Measurements from ENCODE around the gene CNPY3. TPM values are rescaled to one million over a fixed set of nuclear protein-coding genes. Genes with fewer than 3 reads are reported as not detected.

Gene CNPY3
- total and polyA plus RNA-seq, 12 donors, result 21.1 to 59.7 (median 41.3) TPM

GRCh38 chr6:42967228-42967627 lies 37.9 kb downstream of the CNPY3 start:
- no peak for TF ChIP-seq POLR2A (IDR thresholded peaks at IDR 0.05)
- TF ChIP-seq, protein P1, sequence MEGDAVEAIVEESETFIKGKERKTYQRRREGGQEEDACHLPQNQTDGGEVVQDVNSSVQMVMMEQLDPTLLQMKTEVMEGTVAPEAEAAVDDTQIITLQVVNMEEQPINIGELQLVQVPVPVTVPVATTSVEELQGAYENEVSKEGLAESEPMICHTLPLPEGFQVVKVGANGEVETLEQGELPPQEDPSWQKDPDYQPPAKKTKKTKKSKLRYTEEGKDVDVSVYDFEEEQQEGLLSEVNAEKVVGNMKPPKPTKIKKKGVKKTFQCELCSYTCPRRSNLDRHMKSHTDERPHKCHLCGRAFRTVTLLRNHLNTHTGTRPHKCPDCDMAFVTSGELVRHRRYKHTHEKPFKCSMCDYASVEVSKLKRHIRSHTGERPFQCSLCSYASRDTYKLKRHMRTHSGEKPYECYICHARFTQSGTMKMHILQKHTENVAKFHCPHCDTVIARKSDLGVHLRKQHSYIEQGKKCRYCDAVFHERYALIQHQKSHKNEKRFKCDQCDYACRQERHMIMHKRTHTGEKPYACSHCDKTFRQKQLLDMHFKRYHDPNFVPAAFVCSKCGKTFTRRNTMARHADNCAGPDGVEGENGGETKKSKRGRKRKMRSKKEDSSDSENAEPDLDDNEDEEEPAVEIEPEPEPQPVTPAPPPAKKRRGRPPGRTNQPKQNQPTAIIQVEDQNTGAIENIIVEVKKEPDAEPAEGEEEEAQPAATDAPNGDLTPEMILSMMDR (IDR thresholded peaks at IDR 0.05), result no peak
- no peak overlapping the region for H3K4me3 ChIP-seq
- no peak for DNase-seq
- peaks cover 0 to 50% of the 10 kb centered on the region in 2 donors for H3K36me3 ChIP-seq (replicated peaks in 1 of 2)
- no peaks in the 10 kb centered on the region for H3K9me3 ChIP-seq (replicated peaks in 1 of 3)
- WGBS, 4 donors, result 93 to 100% (median 97%) methylated on average over 6 to 11 of the region's 11 CpGs
- peaks cover 2 to 8% of the 10 kb centered on the region in 2 donors for H3K4me1 ChIP-seq (replicated peaks in 1 of 2)
- no peaks in the 10 kb centered on the region for H3K27me3 ChIP-seq
- H3K27ac ChIP-seq, result no peak overlapping the region
- intact Hi-C loops (cut with DNase I), result no loop called here

DNA sequence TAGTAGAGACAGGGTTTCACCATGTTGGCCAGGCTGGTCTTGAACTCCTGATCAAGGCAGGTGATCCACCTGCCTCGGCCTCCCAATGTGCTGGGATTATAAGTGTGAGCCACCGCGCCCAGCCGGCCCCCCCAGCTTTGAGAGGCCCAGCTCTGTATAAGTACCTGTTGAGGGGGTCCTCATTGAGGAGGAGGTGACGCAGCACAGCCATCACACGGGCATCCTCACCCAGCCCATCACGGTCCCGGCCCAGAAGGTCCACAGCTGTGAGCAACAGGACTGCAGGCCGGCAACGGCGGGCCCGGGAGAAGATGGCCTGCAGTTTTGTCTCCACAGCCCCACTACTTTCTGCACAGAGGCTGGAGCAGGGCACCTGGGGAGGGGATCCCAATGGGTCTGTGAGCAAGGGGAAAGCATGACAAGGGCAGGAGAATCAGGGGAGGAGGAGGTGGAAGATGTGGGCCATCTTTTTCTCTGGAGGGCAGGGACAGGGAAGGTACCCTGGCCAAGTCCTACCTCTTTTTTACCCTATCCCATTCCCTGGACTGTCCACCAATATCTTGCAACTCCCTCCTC lies 38.9 kb downstream of the CNPY3 start:
- no peak overlapping the region for H3K4me3 ChIP-seq
- H3K27ac ChIP-seq, result no peak overlapping the region
- H3K9me3 ChIP-seq (replicated peaks in 1 of 3), result no peaks in the 10 kb centered on the region
- no peak for DNase-seq
- no peaks in the 10 kb centered on the region for H3K27me3 ChIP-seq
- WGBS, 4 donors, result 95 to 100% (median 96%) methylated on average over 1 to 12 of the region's 12 CpGs
- TF ChIP-seq POLR2A (IDR thresholded peaks at IDR 0.05), result no peak
- TF ChIP-seq, protein P1 (IDR thresholded peaks at IDR 0.05), result no peak
- intact Hi-C loops (cut with DNase I), result no loop called here
- peaks cover 0 to 50% of the 10 kb centered on the region in 2 donors for H3K36me3 ChIP-seq (replicated peaks in 1 of 2)
- peaks cover 3 to 8% of the 10 kb centered on the region in 2 donors for H3K4me1 ChIP-seq (replicated peaks in 1 of 2)

GRCh38 chr6:42968783-42969182 lies 39.5 kb downstream of the CNPY3 start:
- Histone ChIP-seq H3K4me3 (no peak overlapping the region), H3K9me3 (replicated peaks in 1 of 3) (no peaks in the 10 kb centered on the region), H3K36me3 (replicated peaks in 1 of 2) (peaks cover 0 to 55% of the 10 kb centered on the region in 2 donors), H3K27me3 (no peaks in the 10 kb centered on the region), H3K4me1 (replicated peaks in 1 of 2) (peaks cover 3 to 8% of the 10 kb centered on the region in 2 donors), H3K27ac (no peak overlapping the region)
- DNase-seq, result no peak
- TF ChIP-seq, protein P1 (IDR thresholded peaks at IDR 0.05), result no peak
- TF ChIP-seq POLR2A (IDR thresholded peaks at IDR 0.05), result no peak
- intact Hi-C loops (cut with DNase I), result no loop called here
- 69 to 88% (median 77%) methylated on average over 2 to 4 of the region's 4 CpGs for WGBS, 4 donors

- Histone ChIP-seq H3K36me3 (replicated peaks in 1 of 2) (peaks cover 0 to 51% of the 10 kb centered on the region in 2 donors), H3K9me3 (replicated peaks in 1 of 3) (no peaks in the 10 kb centered on the region), H3K4me1 (replicated peaks in 1 of 2) (peaks cover 3 to 8% of the 10 kb centered on the region in 2 donors), H3K4me3 (no peak overlapping the region), H3K27ac (no peak overlapping the region), H3K27me3 (no peaks in the 10 kb centered on the region)
- intact Hi-C loops (cut with DNase I), result no loop called here
- no peak for DNase-seq
- 77 to 96% (median 84%) methylated on average over 2 of the region's 2 CpGs for WGBS, 4 donors
- no peak for TF ChIP-seq POLR2A (IDR thresholded peaks at IDR 0.05)
- TF ChIP-seq, protein P1 (IDR thresholded peaks at IDR 0.05), result no peak
Observed at GRCh38 chr6:42969431-42969830, 40.2 kb downstream of the CNPY3 start.

Data from adrenal gland (tissue), 12 donors.